HEK293 (cell line): Measurements from ENCODE around the gene SLC29A3.

Experiments used
- ATF2 ChIP-seq: fragments of 450-650 bp; formaldehyde crosslinking; IDR thresholded peaks from 2 replicates; pipeline ENCODE4 v1.5.1; 2016; ENCODE audit warnings: missing biosample characterization, missing genetic modification characterization, low read depth
- CTCF ChIP-seq: fragments of 450-650 bp; formaldehyde crosslinking; IDR thresholded peaks from 2 replicates; pipeline ENCODE4 v1.5.1; 2016; ENCODE audit warnings: missing biosample characterization, missing genetic modification characterization
- ELK4 ChIP-seq: IDR thresholded peaks from 2 replicates; pipeline ENCODE4 v1.6.1; 2011; ENCODE audit warnings: mild to moderate bottlenecking, low read depth, low read length, borderline replicate concordance
- GLIS2 ChIP-seq: fragments of 450-650 bp; formaldehyde crosslinking; IDR thresholded peaks from 2 replicates; pipeline ENCODE4 v1.5.1; 2016; ENCODE audit warnings: missing biosample characterization, missing genetic modification characterization
- HOXD13 ChIP-seq: sonication (generic); formaldehyde crosslinking; IDR thresholded peaks from 2 replicates; pipeline ENCODE4 v1.8.0; 2022; ENCODE audit warnings: missing genetic modification reagents, borderline replicate concordance
- SETDB1 ChIP-seq: IDR thresholded peaks from one replicate; pipeline ENCODE4 v1.6.1; 2017; ENCODE audit warnings: mild to moderate bottlenecking, low read length, moderate library complexity, mixed read lengths; ENCODE audit not compliant: insufficient read length
- ZBTB44 ChIP-seq: fragments of 450-650 bp; IDR thresholded peaks from 2 replicates; pipeline ENCODE4 v1.5.1; 2018; ENCODE audit warnings: missing biosample characterization, mild to moderate bottlenecking, missing genetic modification characterization
- ZNF302 ChIP-seq: fragments of 450-650 bp; formaldehyde crosslinking; IDR thresholded peaks from 2 replicates; pipeline ENCODE4 v1.5.1; 2016; ENCODE audit warnings: missing biosample characterization, missing genetic modification characterization, low read depth
- ZNF701 ChIP-seq: fragments of 450-650 bp; formaldehyde crosslinking; IDR thresholded peaks from 2 replicates; pipeline ENCODE4 v1.5.1; 2016; ENCODE audit warnings: missing biosample characterization, missing genetic modification characterization
- ZNF747 ChIP-seq: fragments of 450-650 bp; formaldehyde crosslinking; IDR thresholded peaks from 2 replicates; pipeline ENCODE4 v1.5.1; 2016; ENCODE audit warnings: missing biosample characterization, missing genetic modification characterization
- ZNF76 ChIP-seq: fragments of 450-650 bp; formaldehyde crosslinking; IDR thresholded peaks from 2 replicates; pipeline ENCODE4; 2016; ENCODE audit warnings: low read depth, missing biosample characterization, missing genetic modification characterization, borderline replicate concordance

- no peak for TF ChIP-seq SETDB1
- TF ChIP-seq ATF2 (tag by site-specific recombination): no peak
- TF ChIP-seq GLIS2 (tag by site-specific recombination): no peak
- TF ChIP-seq ZNF747: no peak
- no peak for TF ChIP-seq CTCF (tag by site-specific recombination)
- TF ChIP-seq ZNF701: no peak
- no peak for TF ChIP-seq ZBTB44 (tag by site-specific recombination)
- TF ChIP-seq ELK4: no peak
- no peak for TF ChIP-seq HOXD13
- no peak for TF ChIP-seq ZNF302
- no peak for TF ChIP-seq ZNF76 (tag by site-specific recombination)
These were observed 38.8 kb upstream of the SLC29A3 start for GRCh38 chr10:71280216-71280615.
